Superior temporal gyrus (tissue), 1 donor: ENCODE measurements around the gene SPACA7.

Experiments used
- DNase-seq: peaks from one replicate; pipeline ENCODE4 v3.0.0-alpha.2; 2016; ENCODE audit errors: extremely low spot score

The SPACA7 gene

GRCh38 chr13:112376050-112376681, at the start of gene SPACA7:
Gene SPACA7 (plus strand): TSS chr13:112376355. CDS start chr13:112376386, 31 bp downstream.
- DNase-seq = no peak

GRCh38 chr13:112326821-112327370, 49.3 kb upstream of the SPACA7 start:
- no peak for DNase-seq

GRCh38 chr13:112328936-112329335, 47.2 kb upstream of the SPACA7 start:
- DNase-seq = no peak

GRCh38 chr13:112329376-112329775, 46.8 kb upstream of the SPACA7 start:
- DNase-seq = no peak

GRCh38 chr13:112330066-112330465, 46.1 kb upstream of the SPACA7 start:
- no peak for DNase-seq

GRCh38 chr13:112330479-112331381, 45.4 kb upstream of the SPACA7 start:
- no peak for DNase-seq

GRCh38 chr13:112331675-112332074, 44.5 kb upstream of the SPACA7 start:
- DNase-seq = no peak

GRCh38 chr13:112332727-112333126, 43.4 kb upstream of the SPACA7 start:
- DNase-seq = no peak

DNA sequence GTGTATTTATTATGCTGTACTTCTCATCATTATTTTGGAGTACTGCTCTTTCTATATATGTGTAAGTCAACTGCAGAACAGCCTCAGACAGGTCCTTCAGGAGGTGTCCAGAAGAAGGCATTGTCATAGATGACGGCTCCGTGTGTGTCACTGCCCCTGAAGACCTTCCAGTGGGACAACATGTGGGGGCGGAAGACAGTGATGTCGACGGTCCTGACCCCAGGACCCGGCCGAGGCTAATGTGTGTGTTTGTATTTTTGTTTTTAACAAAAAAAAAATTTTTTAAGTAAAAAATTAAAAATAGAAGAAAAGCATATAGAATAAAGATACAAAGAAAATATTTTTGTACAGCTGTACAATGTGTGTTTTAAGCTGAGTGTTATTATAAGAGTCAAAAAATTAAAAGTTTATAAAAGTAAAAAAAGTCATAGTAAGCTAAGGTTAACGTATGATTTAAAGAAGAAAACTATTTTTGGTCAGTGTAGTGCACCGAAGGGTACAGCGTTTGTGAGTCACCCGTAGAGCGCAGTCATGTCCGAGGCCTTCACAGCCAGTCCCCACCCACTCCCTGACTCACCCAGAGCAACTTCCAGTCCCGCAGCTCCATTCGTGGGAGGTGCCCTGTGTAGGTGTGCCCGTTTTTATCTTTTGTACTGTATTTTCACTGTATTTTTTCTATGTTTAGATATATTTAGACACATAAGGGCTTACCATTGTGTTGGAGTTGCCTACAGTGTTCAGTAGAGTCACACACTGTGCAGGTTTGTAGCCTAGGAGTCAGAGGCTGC, 42.2 kb upstream of the SPACA7 start:
- DNase-seq = no peak

GRCh38 chr13:112335135-112335534, 41.0 kb upstream of the SPACA7 start:
- DNase-seq = no peak

DNA sequence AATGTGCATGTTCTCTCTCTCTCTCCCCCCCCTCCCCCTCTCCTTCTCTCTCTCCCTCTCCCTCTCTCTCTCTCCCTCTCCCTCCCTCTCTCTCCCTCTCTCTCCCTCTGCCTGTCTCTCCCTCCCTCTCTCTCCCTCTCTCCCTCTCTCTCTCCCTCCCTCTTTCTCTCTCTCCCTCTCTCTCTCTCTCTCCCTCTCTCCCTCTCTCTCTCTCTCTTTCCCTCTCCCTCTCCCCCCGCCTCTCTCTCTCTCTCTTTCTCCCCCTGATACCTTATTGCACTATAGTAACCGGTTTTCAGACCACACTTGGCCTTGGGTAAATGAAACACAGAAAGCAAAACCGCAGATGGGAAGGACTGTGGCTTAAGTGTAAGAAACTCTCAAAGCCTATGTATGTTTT, 34.7 kb upstream of the SPACA7 start:
- no peak for DNase-seq

DNA sequence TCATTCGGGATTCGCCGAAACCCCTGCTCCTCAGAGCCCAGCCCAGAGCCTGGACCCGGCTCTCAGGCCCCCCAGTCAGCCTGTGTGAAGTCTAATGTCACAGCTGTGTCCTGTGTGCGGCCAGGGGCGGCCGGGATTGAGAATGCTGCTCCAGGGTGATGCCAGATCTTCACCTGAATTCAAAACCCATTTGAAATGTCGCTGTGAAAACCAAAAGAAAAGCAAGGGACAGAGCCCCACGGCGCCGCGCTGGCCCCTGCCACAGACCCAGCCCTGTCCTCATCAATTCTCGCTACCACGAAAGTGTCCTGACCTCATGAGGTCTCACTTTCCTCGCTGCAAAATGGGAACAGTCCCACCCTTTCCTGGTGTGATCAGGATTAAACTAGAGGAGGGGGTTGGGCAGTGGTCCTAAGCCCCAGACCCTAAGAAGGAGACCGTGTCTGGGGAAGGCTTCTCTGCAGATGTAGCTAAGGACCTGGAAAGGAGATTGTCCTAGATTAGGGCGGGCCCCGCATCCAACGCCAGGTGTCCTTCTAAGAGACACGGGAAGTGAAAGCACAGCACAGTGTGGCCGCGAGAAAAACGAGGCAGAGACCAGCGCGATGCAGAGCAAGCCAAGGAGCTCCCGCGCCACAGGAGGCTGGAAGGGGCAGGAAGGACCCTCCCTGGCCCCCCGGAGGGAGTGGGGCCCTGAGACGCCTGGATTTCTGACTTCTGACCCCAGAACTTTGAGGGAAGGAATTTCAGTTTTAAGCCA, 34.0 kb upstream of the SPACA7 start:
- no peak for DNase-seq

DNA sequence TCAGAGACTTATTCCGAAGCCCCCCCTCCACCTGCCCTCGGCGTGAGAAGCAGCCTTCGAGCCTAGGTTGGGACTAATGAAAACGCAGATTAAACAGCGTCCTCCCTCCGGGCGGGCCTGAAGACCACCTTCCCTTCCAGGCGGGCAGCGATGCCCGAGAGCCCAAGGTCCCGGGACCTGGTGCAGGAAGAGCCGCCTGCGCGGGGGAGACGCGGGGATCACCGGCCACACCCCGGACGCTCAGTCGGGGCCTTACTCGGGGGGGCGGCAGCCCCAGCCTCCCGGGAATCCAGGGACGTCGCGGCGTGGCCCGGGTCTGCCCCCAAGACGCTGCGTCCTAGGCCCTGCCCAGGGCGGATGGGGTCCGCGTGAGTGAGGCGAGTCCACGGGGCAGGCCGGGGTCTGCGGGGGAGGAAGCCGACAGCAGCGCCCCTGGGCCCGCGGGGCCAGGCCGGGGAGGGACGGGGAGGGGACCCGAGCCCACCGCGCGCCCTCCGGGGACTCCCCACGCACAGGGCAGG, 33.3 kb upstream of the SPACA7 start:
- DNase-seq = no peak

- no peak for DNase-seq
These were observed 32.6 kb upstream of the SPACA7 start for GRCh38 chr13:112343591-112343990.

GRCh38 chr13:112345826-112346172, 30.4 kb upstream of the SPACA7 start:
- DNase-seq = no peak

- no peak for DNase-seq
These were observed 29.8 kb upstream of the SPACA7 start for GRCh38 chr13:112346173-112346898.

GRCh38 chr13:112346899-112347229, 29.3 kb upstream of the SPACA7 start:
- DNase-seq = no peak

- no peak for DNase-seq
These were observed 28.2 kb upstream of the SPACA7 start for GRCh38 chr13:112347986-112348385.

DNA sequence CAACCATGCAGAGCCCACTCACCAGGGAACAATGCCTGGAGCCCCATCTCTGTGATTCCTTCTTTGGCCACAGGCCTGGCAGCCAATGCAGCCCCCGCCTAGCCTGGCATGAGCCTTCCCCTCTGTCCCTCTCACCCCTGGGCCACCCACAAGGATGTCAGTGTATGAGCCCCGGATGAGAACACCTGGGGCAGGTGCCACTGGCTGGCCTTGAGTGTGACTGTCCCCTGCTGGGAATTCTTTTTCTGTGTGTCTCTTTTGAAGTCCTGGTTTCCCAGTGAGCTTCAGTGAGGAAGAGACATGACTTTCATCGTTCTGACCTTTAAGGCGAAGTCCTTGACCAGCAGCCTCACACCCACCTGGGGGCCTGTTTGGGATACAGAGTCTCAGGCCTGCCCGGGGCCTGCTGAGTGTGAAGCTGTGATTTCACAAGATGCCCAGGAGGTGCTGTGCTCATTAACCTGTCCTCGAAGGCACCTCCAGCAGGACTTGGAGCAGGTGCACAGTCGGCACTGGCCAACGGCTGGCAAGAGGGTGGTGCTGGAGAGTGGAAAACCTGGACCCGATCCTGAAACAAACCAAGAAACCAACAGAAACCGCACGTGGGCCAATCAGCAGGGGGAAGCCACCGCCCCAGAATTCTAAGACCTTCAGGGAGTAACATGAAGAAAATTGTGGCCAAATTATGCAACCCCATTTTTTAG, 27.4 kb upstream of the SPACA7 start:
- no peak for DNase-seq

GRCh38 chr13:112349681-112350080, 26.5 kb upstream of the SPACA7 start:
- DNase-seq = no peak
